Smooth muscle cell (in vitro differentiated cells): ENCODE data around the gene IL15RA. TPM values are rescaled to one million over a fixed set of nuclear protein-coding genes. Genes with fewer than 3 reads are reported as not detected.
A peak's percentile ranks its signal among the peaks of the same experiment; 100 is the strongest.

ENCODE experiments used
- DNase-seq: peaks from one replicate; lab custom pipeline; 2025; ENCODE audit not compliant: unreplicated experiment; lab: John Stamatoyannopoulos, UW
- H2AFZ ChIP-seq: fragments of 200-600 bp; sonication (generic); 2 replicates; pipeline ENCODE4 v1.6.0; 2016; ENCODE audit warnings: antibody characterized with exemption, low read depth, mild to moderate bottlenecking
- H3F3A ChIP-seq: fragments of 200-600 bp; sonication (generic); 2 replicates; pipeline ENCODE4 v1.6.0; 2017; ENCODE audit warnings: antibody characterized with exemption, low read depth
- H3K27ac ChIP-seq: fragments of 200-600 bp; sonication (generic); 2 replicates; pipeline ENCODE4 v1.5.1; 2016; ENCODE audit warnings: low read depth, mild to moderate bottlenecking
- H3K27me3 ChIP-seq: fragments of 200-600 bp; sonication (generic); 2 replicates; pipeline ENCODE4 v1.6.1; 2016; ENCODE audit warnings: low read depth, mild to moderate bottlenecking
- H3K36me3 ChIP-seq: fragments of 200-600 bp; sonication (generic); 2 replicates; pipeline ENCODE4 v1.5.1; 2016; ENCODE audit warnings: low read depth
- H3K4me1 ChIP-seq: fragments of 200-600 bp; sonication (generic); 2 replicates; pipeline ENCODE4 v1.5.1; 2016; ENCODE audit warnings: low read depth
- H3K4me2 ChIP-seq: fragments of 200-600 bp; sonication (generic); 2 replicates; pipeline ENCODE4 v1.6.0; 2016; ENCODE audit warnings: mild to moderate bottlenecking
- H3K4me3 ChIP-seq: fragments of 200-600 bp; sonication (generic); 2 replicates; pipeline ENCODE4 v1.5.1; 2016; ENCODE audit warnings: mild to moderate bottlenecking
- H3K79me2 ChIP-seq: fragments of 200-600 bp; sonication (generic); 2 replicates; pipeline ENCODE4 v1.6.0; 2016; ENCODE audit warnings: low read depth, mild to moderate bottlenecking
- H3K9ac ChIP-seq: fragments of 200-600 bp; sonication (generic); 2 replicates; pipeline ENCODE4 v1.6.0; 2016; ENCODE audit warnings: low read depth
- H3K9me3 ChIP-seq: fragments of 200-600 bp; sonication (generic); replicated peaks from 2 replicates; pipeline ENCODE4 v1.5.1; 2016; ENCODE audit warnings: low read depth
- H4K20me1 ChIP-seq: fragments of 200-600 bp; sonication (generic); 2 replicates; pipeline ENCODE4 v1.6.0; 2016; ENCODE audit warnings: low read depth
- WGBS: methylation state at CpG from one replicate; pipeline ENCODE4 v1.1.7; 2016; ENCODE audit warnings: low lambda C conversion rate; 5-methylcytosine and 5-hydroxymethylcytosine counted together
- polyA plus RNA-seq: library from polyadenylated mRNA; unstranded; fragments of >200 nt; fragmentation: Nextera tagmentation; extraction: Ambion mirVana; gene quantifications from 2 replicates; pipeline ENCODE4 v1.2.1, GENCODE V29; 2016
- total RNA-seq: library from RNA; depleted of rRNA; stranded (reverse); fragments of >200 nt; gene quantifications from 2 replicates; pipeline ENCODE4 v1.2.3, GENCODE V29; 2014
- TF ChIP-seq, protein P1 (sequence below): fragments of 200-600 bp; sonication (generic); IDR thresholded peaks from 2 replicates; pipeline ENCODE4 v1.5.1; 2017; ENCODE audit warnings: borderline replicate concordance, mild to moderate bottlenecking, antibody characterized with exemption; ENCODE audit not compliant: insufficient read depth, poor library complexity, severe bottlenecking

IL15RA gene
- total and polyA plus RNA-seq, 2 experiments from 2014 or later = 0.23 to 0.54 TPM

DNA sequence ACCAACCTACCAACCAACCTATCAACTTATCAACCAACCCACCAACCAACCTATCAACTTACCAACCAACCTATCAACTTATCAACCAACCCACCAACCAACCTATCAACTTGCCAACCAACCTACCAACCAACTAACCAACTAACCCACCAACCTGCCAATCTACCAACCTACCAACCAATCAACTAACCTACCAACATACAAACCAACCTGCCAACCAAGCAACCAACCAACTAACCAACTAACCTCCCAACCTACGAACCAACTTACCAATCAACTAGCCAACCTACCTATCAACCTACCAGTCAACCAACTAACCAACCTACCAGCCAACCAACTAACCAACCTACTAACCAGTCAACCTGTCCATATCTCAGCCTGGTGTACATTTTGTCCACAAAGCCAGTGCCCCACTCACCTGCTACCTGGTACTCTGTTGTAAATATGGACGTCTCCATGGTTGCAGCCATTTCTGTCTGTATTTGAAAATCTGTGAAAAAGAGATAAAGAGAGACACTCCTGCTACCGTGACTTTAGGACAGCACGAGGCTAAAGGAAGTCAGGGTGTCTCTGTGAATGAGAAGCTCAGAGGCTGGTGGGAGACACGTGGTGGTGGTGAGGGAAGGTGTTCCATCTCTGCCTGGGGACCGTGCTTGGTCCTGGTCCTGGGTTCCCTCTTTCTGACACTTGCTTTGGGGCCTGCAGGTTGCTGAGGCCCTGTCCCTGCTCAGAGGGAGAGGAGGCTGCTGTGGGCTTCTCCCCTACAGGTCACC lies 41.9 kb upstream of the IL15RA start:
- WGBS = 91% methylated on average over 6 of the region's 6 CpGs
- Histone ChIP-seq H3K9me3 (no peaks in the 10 kb centered on the region), H3K27ac (no peak overlapping the region), H3K27me3 (no peaks in the 10 kb centered on the region), H3F3A (no peaks in the 10 kb centered on the region), H3K4me1 (no peaks in the 10 kb centered on the region), H4K20me1 (no peaks in the 10 kb centered on the region), H2AFZ (no peak overlapping the region), H3K79me2 (no peaks in the 10 kb centered on the region), H3K4me2 (no peak overlapping the region), H3K36me3 (no peaks in the 10 kb centered on the region), H3K9ac (no peak overlapping the region), H3K4me3 (no peak overlapping the region)
- TF ChIP-seq, protein P1, sequence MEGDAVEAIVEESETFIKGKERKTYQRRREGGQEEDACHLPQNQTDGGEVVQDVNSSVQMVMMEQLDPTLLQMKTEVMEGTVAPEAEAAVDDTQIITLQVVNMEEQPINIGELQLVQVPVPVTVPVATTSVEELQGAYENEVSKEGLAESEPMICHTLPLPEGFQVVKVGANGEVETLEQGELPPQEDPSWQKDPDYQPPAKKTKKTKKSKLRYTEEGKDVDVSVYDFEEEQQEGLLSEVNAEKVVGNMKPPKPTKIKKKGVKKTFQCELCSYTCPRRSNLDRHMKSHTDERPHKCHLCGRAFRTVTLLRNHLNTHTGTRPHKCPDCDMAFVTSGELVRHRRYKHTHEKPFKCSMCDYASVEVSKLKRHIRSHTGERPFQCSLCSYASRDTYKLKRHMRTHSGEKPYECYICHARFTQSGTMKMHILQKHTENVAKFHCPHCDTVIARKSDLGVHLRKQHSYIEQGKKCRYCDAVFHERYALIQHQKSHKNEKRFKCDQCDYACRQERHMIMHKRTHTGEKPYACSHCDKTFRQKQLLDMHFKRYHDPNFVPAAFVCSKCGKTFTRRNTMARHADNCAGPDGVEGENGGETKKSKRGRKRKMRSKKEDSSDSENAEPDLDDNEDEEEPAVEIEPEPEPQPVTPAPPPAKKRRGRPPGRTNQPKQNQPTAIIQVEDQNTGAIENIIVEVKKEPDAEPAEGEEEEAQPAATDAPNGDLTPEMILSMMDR = no peak
- no peak for DNase-seq

DNA sequence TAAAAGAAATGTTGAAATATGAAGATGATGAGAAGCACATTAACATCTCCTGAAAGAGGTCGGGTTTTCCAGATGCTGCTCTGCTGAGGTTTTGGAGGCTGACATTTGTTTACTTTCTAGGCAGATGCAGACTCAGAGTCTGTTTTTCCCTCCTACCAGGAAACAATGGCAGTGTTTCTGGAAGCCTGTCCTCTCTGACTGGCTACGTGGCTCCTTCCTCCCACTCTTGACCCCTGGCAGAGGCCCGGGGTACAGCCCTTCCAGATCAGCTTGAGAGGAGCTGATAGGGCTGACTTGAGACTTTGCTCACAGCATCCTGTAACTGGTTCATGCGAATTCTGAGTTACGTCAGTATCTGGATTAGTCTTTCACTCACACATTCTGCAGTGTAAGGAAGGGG lies 41.1 kb upstream of the IL15RA start:
- Histone ChIP-seq H3F3A (no peaks in the 10 kb centered on the region), H3K4me3 (no peak overlapping the region), H2AFZ (no peak overlapping the region), H4K20me1 (no peaks in the 10 kb centered on the region), H3K36me3 (no peaks in the 10 kb centered on the region), H3K9me3 (no peaks in the 10 kb centered on the region), H3K27ac (no peak overlapping the region), H3K4me1 (no peaks in the 10 kb centered on the region), H3K4me2 (no peak overlapping the region), H3K27me3 (no peaks in the 10 kb centered on the region), H3K9ac (no peak overlapping the region), H3K79me2 (no peaks in the 10 kb centered on the region)
- TF ChIP-seq, protein P1 = no peak
- no peak for DNase-seq
- 43% methylated on average over 5 of the region's 5 CpGs for WGBS

DNA sequence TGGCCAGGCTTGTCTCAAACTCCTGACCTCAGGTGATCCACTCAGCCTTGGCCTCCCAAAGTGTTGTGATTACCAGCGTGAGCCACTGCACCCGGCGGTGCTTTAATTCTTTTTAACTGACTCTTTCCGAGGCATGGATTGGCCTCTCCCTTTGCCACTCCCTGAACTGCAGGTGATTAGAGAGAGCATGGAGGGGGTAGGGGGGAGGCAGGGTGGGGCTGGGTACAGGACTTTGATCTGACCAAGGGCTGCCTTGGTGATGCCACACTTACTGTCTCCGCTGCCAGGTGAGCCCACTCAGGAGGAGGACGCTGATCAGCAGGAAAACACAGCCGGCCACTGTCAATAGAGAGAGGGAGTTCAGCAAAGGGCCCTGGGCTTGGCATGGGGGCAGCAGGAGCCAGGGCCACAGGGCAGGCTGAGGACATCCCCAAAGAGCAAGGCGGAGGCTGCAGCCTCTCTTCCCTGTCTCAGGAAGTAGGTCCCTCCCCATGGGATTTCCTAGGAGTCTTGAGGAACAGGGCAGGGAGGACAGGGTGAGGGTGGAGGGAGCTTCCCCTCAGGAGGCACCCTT lies 40.5 kb upstream of the IL15RA start:
- Histone ChIP-seq H3K79me2 (no peaks in the 10 kb centered on the region), H2AFZ (no peak overlapping the region), H3K27ac (no peak overlapping the region), H3F3A (no peaks in the 10 kb centered on the region), H3K27me3 (no peaks in the 10 kb centered on the region), H3K9me3 (no peaks in the 10 kb centered on the region), H3K4me1 (no peaks in the 10 kb centered on the region), H3K36me3 (no peaks in the 10 kb centered on the region), H3K9ac (no peak overlapping the region), H4K20me1 (no peaks in the 10 kb centered on the region), H3K4me2 (no peak overlapping the region), H3K4me3 (no peak overlapping the region)
- TF ChIP-seq, protein P1 = no peak
- DNase-seq = no peak
- WGBS = 93% methylated on average over 8 of the region's 8 CpGs

DNA sequence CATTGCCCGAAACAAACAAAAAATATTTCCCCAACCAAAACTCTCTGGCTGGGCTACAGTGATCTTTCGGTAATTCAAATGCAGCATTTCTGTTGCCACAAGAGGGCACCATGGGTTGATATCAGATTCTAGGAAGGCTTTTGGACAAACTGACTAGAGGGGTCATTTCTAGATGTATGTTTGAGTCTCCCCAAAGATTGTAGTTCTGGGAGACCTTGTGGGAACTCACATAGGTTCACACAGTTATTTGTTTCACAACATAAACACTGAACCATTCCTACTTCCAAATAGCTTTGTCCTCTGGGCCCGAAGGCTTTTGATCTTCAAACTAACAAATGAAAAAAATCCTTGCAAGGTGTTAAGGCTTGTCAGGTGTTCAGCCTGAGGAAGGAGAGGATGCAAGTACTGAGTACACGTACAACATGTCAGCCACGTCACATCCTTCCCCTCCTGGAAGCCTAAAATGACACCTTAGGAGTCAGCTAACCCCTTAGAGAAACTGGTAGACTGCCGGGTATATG lies 37.0 kb upstream of the IL15RA start:
- Histone ChIP-seq H2AFZ (no peak overlapping the region), H3F3A (no peaks in the 10 kb centered on the region), H3K79me2 (no peaks in the 10 kb centered on the region), H3K9ac (no peak overlapping the region), H3K27ac (no peak overlapping the region), H3K9me3 (no peaks in the 10 kb centered on the region), H3K4me1 (no peaks in the 10 kb centered on the region), H4K20me1 (no peaks in the 10 kb centered on the region), H3K4me2 (no peak overlapping the region), H3K27me3 (no peaks in the 10 kb centered on the region), H3K36me3 (no peaks in the 10 kb centered on the region), H3K4me3 (no peak overlapping the region)
- DNase-seq = no peak
- TF ChIP-seq, protein P1 = peak; percentile 60
- 60% methylated on average over 6 of the region's 6 CpGs for WGBS
